Stimulated activated CD4-positive, alpha-beta T cell treated with anti-CD3 and anti-CD28 coated beads, Interleukin-15, amount 100 ng/mL, for 24 hours (primary cell): ENCODE results near the gene TREM1.
"Not testable (repeated sequence)": the region's sequence is repeated elsewhere in the genome, so short reads cannot be mapped to it uniquely, and the experiment has no call there.

Source experiments
- DNase-seq: peaks from one replicate; pipeline ENCODE4 v3.0.0-alpha.2; 2020

The TREM1 gene

DNA sequence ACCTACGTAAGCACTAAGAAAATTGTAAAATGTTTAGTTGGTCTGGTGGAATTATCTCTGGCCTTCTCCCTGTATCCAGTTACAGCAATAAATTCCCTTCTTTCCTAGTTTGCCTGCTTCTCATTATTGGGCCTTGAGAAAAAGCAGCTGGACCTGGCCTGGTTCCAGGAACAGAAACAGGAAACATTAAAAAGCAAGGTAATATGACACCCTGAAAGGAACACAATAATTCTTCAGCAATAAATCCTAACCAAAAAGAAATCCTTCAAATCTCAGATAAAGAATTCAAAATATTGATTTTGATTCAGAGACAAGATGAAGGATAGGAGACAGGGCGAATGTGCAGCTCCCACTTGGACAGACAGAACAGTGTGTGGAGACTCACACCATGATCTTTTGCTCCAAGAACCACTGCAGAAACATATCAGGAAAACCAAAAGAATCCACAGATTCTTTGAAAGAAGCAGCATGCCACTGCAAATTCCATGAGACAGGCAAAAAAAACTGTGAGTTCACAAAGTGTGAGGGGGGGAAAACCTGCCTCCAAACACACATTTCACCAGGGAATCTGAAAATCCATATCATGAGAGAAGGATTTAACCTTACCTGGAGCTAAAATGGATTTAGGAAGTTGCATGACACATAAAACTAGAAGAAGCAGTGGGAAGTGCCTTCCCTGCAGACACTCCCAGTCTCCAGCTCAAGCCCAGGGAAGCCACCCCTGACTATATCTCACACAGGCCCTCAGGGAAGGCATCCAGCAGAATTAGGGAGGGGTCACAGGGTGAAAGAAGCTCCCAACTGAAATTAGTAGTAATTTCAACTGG, 28.9 kb downstream of the TREM1 start:
- no peak for DNase-seq

GRCh38 chr6:41256383-41256782, 30.1 kb downstream of the TREM1 start:
- no peak for DNase-seq

- no peak for DNase-seq
Observed at GRCh38 chr6:41255638-41256246, 30.7 kb downstream of the TREM1 start.

- DNase-seq: no peak
Observed at GRCh38 chr6:41255110-41255509, 31.4 kb downstream of the TREM1 start.

DNA sequence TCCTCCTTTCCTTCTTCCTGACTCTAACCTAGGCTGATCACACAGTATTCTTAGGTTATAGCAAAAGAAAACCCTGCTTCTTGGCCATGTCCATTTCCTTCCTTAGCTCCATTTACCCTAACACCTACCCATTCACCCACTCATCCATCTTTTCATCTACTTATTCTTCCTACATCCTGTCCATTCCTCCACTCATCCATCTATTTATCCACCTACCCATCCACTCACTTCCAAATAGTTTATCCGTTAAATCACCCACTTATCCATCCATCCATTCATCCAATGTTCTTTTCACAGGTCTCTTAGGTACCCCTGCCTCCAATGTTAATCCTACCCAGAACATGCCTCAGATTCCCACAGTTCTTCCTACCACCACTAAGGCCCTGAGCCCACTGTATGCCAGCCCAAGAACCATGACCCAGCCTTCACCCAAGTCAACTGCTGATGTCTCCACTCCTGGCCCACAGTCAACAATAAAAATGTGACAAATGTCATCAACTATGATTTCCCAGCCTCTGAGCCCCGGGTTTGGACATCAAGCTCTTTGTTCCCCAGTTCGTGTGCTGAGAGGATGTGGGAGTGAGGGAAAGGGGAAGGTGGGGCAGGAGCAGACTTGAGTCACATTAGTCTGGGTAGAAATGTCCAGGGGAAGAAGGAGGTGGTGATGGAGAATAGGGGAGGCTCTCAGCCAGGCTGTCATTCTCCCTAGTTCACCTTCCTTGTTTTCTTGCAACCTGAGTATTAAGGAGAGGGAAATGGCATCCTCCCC, 33.9 kb downstream of the TREM1 start:
- no peak for DNase-seq

- DNase-seq: no peak
Observed at GRCh38 chr6:41247882-41248705, 38.4 kb downstream of the TREM1 start.

GRCh38 chr6:41247288-41247865, 39.1 kb downstream of the TREM1 start:
- DNase-seq: no peak

- DNase-seq: not testable (repeated sequence)
Observed at GRCh38 chr6:41246529-41246928, 40.0 kb downstream of the TREM1 start.

GRCh38 chr6:41239467-41240159, 46.9 kb downstream of the TREM1 start:
- DNase-seq: no peak

GRCh38 chr6:41237128-41237527, 49.4 kb downstream of the TREM1 start:
- no peak for DNase-seq

- DNase-seq: no peak
Observed at GRCh38 chr6:41236276-41236675, 50.2 kb downstream of the TREM1 start.

GRCh38 chr6:41232667-41233066, 53.8 kb downstream of the TREM1 start:
- DNase-seq: no peak

GRCh38 chr6:41231246-41231645, 55.2 kb downstream of the TREM1 start:
- DNase-seq: no peak

GRCh38 chr6:41229721-41230120, 56.8 kb downstream of the TREM1 start:
- no peak for DNase-seq

DNA sequence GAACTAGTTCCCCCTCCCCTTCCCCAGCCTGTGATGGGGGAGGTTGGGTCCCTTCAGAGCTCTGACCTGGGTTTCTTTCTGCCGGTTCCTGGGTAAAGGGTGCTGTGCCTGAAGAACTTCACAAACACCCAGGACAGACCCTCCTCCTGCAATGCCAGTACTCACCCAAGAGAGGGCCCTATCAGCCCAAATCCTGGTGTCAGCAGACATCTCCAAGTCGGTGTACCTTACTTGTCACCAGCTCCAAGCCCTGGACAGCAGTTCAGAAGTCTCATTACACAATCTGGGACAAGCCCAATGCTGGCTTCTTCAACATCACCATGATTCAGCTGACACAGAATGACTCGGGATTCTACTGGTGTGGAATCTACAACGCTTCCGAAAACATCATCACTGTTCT, 57.9 kb downstream of the TREM1 start:
- no peak for DNase-seq

GRCh38 chr6:41228096-41228495, 58.4 kb downstream of the TREM1 start, which contains the start of gene TREML4:
Gene TREML4 (plus strand): TSS chr6:41228349. CDS start chr6:41228428, 79 bp downstream.
- DNase-seq: no peak

DNA sequence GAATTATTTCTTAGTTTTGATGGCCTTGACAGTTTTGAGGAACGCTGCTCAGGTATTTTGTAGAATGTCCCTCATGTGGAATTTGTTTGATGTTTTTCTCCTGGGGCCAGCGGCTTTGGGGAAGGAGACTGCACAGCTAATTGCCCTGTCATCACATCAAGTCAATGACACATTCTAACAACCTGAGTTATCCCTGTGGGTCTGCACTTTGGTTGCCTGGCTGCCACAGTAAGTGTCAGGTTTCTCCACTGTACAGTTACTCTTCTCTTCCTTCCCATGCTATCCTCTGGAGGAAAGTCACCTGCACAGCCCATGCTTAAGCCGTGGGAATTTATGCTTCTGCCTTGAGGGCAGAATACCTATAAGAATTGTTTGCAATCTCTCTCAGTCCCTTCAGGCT, 59.7 kb downstream of the TREM1 start:
- no peak for DNase-seq

- no peak for DNase-seq
Observed at GRCh38 chr6:41224800-41225199, 61.7 kb downstream of the TREM1 start.
